COR-L47 (cell line): ENCODE results near the gene TNNI2.

Source experiments
- DNase-seq: peaks from one replicate; lab custom pipeline; 2025; lab: John Stamatoyannopoulos, UW

TNNI2 gene

GRCh38 chr11:1847006-1847735 lies 8.4 kb downstream of the TNNI2 start:
- DNase-seq, result no peak

- no peak for DNase-seq
Measured at GRCh38 chr11:1847926-1848639, 9.3 kb downstream of the TNNI2 start.

GRCh38 chr11:1848640-1849430 lies 10.1 kb downstream of the TNNI2 start:
- DNase-seq, result no peak

GRCh38 chr11:1851468-1852180 lies 12.8 kb downstream of the TNNI2 start:
- DNase-seq, result no peak

- no peak for DNase-seq
Measured at GRCh38 chr11:1852271-1852876, 13.6 kb downstream of the TNNI2 start.

GRCh38 chr11:1852877-1853276 lies 14.1 kb downstream of the TNNI2 start, which contains the start of gene LSP1:
TSS of gene LSP1 (plus strand) at chr11:1853084. CDS start at chr11:1853145, 61 bp downstream.
- no peak for DNase-seq

GRCh38 chr11:1853376-1854131 lies 14.8 kb downstream of the TNNI2 start:
- DNase-seq, result no peak

GRCh38 chr11:1854132-1854948 lies 15.6 kb downstream of the TNNI2 start:
- no peak for DNase-seq

- no peak for DNase-seq
Measured at GRCh38 chr11:1854949-1855885, 16.4 kb downstream of the TNNI2 start.

GRCh38 chr11:1855886-1856265 lies 17.1 kb downstream of the TNNI2 start:
- DNase-seq, result no peak

- DNase-seq, result no peak
Measured at GRCh38 chr11:1856306-1857005, 17.7 kb downstream of the TNNI2 start.

GRCh38 chr11:1857064-1857463 lies 18.3 kb downstream of the TNNI2 start:
- no peak for DNase-seq

- DNase-seq, result no peak
Measured at GRCh38 chr11:1858154-1858553, 19.4 kb downstream of the TNNI2 start.

- no peak for DNase-seq
Measured at GRCh38 chr11:1858576-1858975, 19.8 kb downstream of the TNNI2 start.

GRCh38 chr11:1859004-1859403 lies 20.2 kb downstream of the TNNI2 start:
- DNase-seq, result no peak

GRCh38 chr11:1860108-1860507 lies 21.3 kb downstream of the TNNI2 start:
- DNase-seq, result no peak

GRCh38 chr11:1861435-1862411 lies 22.9 kb downstream of the TNNI2 start:
- no peak for DNase-seq
